Endothelial cell of umbilical vein (primary cell): ENCODE data around the gene IL12B. TPM values are rescaled to one million over a fixed set of nuclear protein-coding genes. Genes with fewer than 3 reads are reported as not detected.

Source experiments
- BruUV-seq: library from RNA; stranded (reverse); fragments of 400-500 nt; replicated peaks from 2 replicates; lab custom pipeline; 2021; lab: Mats Ljungman, UMichigan
- CTCF ChIA-PET: fragments of 300-600, 350-600 bp; sonication (Branson Sonifier 250); formaldehyde crosslinking; loops from one replicate; lab custom pipeline; 2021; ENCODE audit warnings: antibody characterized with exemption, inconsistent platforms; lab: Charles Lee
- POLR2A ChIA-PET: fragments of 300-600, 350-600 bp; sonication (Branson Sonifier 250); formaldehyde crosslinking; loops from one replicate; lab custom pipeline; 2021; ENCODE audit warnings: antibody characterized with exemption, inconsistent platforms; lab: Charles Lee
- DNase-seq: peaks from one replicate; pipeline ENCODE4 v3.0.0-alpha.2; 2011; ENCODE audit warnings: low read depth, low spot score
- FAIRE-seq: peaks from 2 replicates; lab custom pipeline; 2011; peaks lifted over from hg19 to GRCh38; lab: Jason Lieb, UNC
- H2AFZ ChIP-seq: 2 replicates; pipeline ENCODE4 v1.6.0; 2012; ENCODE audit warnings: low read depth, low read length, control low read depth, inconsistent platforms
- H3K27ac ChIP-seq: 2 replicates; pipeline ENCODE4 v1.5.1; 2011; ENCODE audit warnings: low read depth, mild to moderate bottlenecking, control low read depth, low read length, moderate library complexity; ENCODE audit not compliant: insufficient read depth
- H3K27me3 ChIP-seq, 2 experiments: 2 replicates each; pipeline versions ENCODE4 v1.6.0 to v1.6.1; 2011; ENCODE audit warnings: low read length in 2 of 2, mixed read lengths in 1 of 2; ENCODE audit not compliant: control insufficient read depth in 2 of 2, insufficient read depth in 2 of 2
- H3K36me3 ChIP-seq, 2 experiments: 2 replicates in 1 of 2; 3 replicates in 1 of 2; pipeline ENCODE4 v1.5.1; 2011; ENCODE audit warnings: low read length in 2 of 2, mild to moderate bottlenecking in 1 of 2, moderate library complexity in 1 of 2; ENCODE audit not compliant: control insufficient read depth in 2 of 2, insufficient read depth in 2 of 2; ENCODE audit errors: extremely low read depth in 1 of 2
- H3K4me1 ChIP-seq: 3 replicates; pipeline ENCODE4 v1.5.1; 2011; ENCODE audit warnings: mild to moderate bottlenecking, low read length; ENCODE audit not compliant: control insufficient read depth, insufficient read depth; ENCODE audit errors: extremely low read depth
- H3K4me2 ChIP-seq: 2 replicates; pipeline ENCODE4 v1.6.1; 2011; ENCODE audit warnings: low read length, control low read depth, mixed read lengths; ENCODE audit not compliant: insufficient read depth
- H3K4me3 ChIP-seq, 3 experiments: fragments of 200-600 bp in 1 of 3; sonication (generic), shearing (Covaris generic) in 1 of 3; replicated peaks in 1 of 3; 2 replicates each; pipeline ENCODE4 v1.5.1; 2011 to 2016; ENCODE audit warnings: control low read depth in 3 of 3, low read length in 3 of 3, mild to moderate bottlenecking in 2 of 3, inconsistent platforms in 1 of 3, low read depth in 1 of 3, moderate library complexity in 1 of 3; ENCODE audit not compliant: insufficient read depth in 1 of 3
- H3K79me2 ChIP-seq: 2 replicates; pipeline ENCODE4 v1.6.0; 2012; ENCODE audit warnings: low read length, inconsistent platforms; ENCODE audit not compliant: control insufficient read depth, insufficient read depth
- H3K9ac ChIP-seq: replicated peaks from 2 replicates; pipeline ENCODE3; 2011; ENCODE audit warnings: low read length, control low read depth; ENCODE audit not compliant: insufficient read depth; ENCODE audit errors: extremely low read depth
- H3K9me1 ChIP-seq: replicated peaks from 3 replicates; pipeline ENCODE4 v1.6.0; 2011; ENCODE audit warnings: mild to moderate bottlenecking, low read length; ENCODE audit not compliant: control insufficient read depth, insufficient read depth; ENCODE audit errors: extremely low read depth
- H3K9me3 ChIP-seq: replicated peaks from 2 replicates; pipeline ENCODE4 v1.5.1; 2012; ENCODE audit warnings: low read length, inconsistent platforms; ENCODE audit not compliant: control insufficient read depth, insufficient read depth
- H4K20me1 ChIP-seq: replicated peaks from 2 replicates; pipeline ENCODE3; 2011; ENCODE audit warnings: mild to moderate bottlenecking, low read length; ENCODE audit not compliant: control insufficient read depth, insufficient read depth; ENCODE audit errors: extremely low read depth
- CTCF ChIP-seq, 2 donors: IDR thresholded peaks; 1 replicate in 1 of 2; 2 replicates in 1 of 2; pipeline ENCODE4 v1.5.1; 2011; ENCODE audit warnings: low read length in 2 of 2, mild to moderate bottlenecking in 2 of 2, moderate library complexity in 2 of 2, control low read depth in 1 of 2, inconsistent platforms in 1 of 2, low read depth in 1 of 2; ENCODE audit not compliant: insufficient read depth in 1 of 2; ENCODE audit errors: extremely low read depth in 1 of 2
- EZH2 ChIP-seq: IDR thresholded peaks from 2 replicates; pipeline ENCODE4 v1.6.1; 2012; ENCODE audit warnings: borderline replicate concordance, low read depth, mild to moderate bottlenecking, moderate library complexity, low read length, inconsistent platforms; ENCODE audit not compliant: severe bottlenecking
- FOS ChIP-seq: IDR thresholded peaks from 2 replicates; pipeline ENCODE4 v1.6.1; 2011; ENCODE audit warnings: mild to moderate bottlenecking, low read length, moderate library complexity, borderline replicate concordance; ENCODE audit not compliant: insufficient read depth
- GATA2 ChIP-seq: IDR thresholded peaks from 2 replicates; pipeline ENCODE4 v1.7.0; 2011; ENCODE audit warnings: low read depth, mild to moderate bottlenecking, moderate library complexity, mixed read lengths, low read length; ENCODE audit not compliant: insufficient read length, insufficient read depth
- JUN ChIP-seq: IDR thresholded peaks from 2 replicates; pipeline ENCODE4 v1.6.1; 2011; ENCODE audit warnings: borderline replicate concordance, low read depth; ENCODE audit not compliant: insufficient read length, insufficient read depth
- MAX ChIP-seq: IDR thresholded peaks from 2 replicates; pipeline ENCODE4 v1.6.1; 2011; ENCODE audit not compliant: insufficient read depth, insufficient read length
- MYC ChIP-seq: IDR thresholded peaks from one replicate; pipeline ENCODE4 v1.6.1; 2011; ENCODE audit warnings: mild to moderate bottlenecking, low read depth, low read length
- POLR2A ChIP-seq: IDR thresholded peaks from 2 replicates; pipeline ENCODE4 v1.6.1; 2012; ENCODE audit warnings: low read depth, mild to moderate bottlenecking, control low read depth, low read length
- POLR2AphosphoS5 ChIP-seq: IDR thresholded peaks from 2 replicates; pipeline ENCODE4 v1.6.1; 2012; ENCODE audit warnings: low read depth, mild to moderate bottlenecking, control low read depth, low read length, moderate library complexity; ENCODE audit not compliant: insufficient read depth
- dilution Hi-C: fragments of 300-500 bp; cut with MboI; formaldehyde crosslinking; loops from one replicate; pipeline ENCODE4 v1.15.0; 2019; ENCODE audit warnings: low sequenced_read_pairs; ENCODE audit not compliant: extremely low pct_ligation_motif_present
- intact Hi-C: fragments of 100-400 bp; cut with micrococcal nuclease; formaldehyde crosslinking; loops from one replicate; pipeline ENCODE4 v1.10.0; 2022
- polyA plus RNA-seq, 4 experiments: library from polyadenylated mRNA; depleted of rRNA in 3 of 4; stranded (reverse) in 3 of 4; unstranded in 1 of 4; fragments of >200 nt; gene quantifications; 2 replicates each; pipeline versions ENCODE4 v1.2.1 to v1.2.3, GENCODE V29; 2011 to 2012; ENCODE audit warnings: missing spikeins in 1 of 4
- total RNA-seq: library from RNA; stranded (reverse); gene quantifications from 2 replicates; pipeline ENCODE4 v1.2.3, GENCODE V29; 2021

Gene IL12B
- total and polyA plus RNA-seq, 2 donors (not counting 3 experiments of a cell fraction or from before 2014, with no cell fraction given), result not detected

GRCh38 chr5:159316519-159317383, 13.5 kb downstream of the IL12B start:
- Histone ChIP-seq H3K79me2 (no peaks in the 10 kb centered on the region), H3K4me1 (no peaks in the 10 kb centered on the region), H3K9ac (no peak overlapping the region), H4K20me1 (no peaks in the 10 kb centered on the region), H3K27ac (no peak overlapping the region), H2AFZ (no peak overlapping the region), H3K27me3 (peaks cover 4 to 5% of the 10 kb centered on the region in 2 experiments), H3K9me1 (no peaks in the 10 kb centered on the region), H3K36me3 (no peaks in the 10 kb centered on the region), H3K4me3 (no peak overlapping the region), H3K9me3 (no peaks in the 10 kb centered on the region), H3K4me2 (no peak overlapping the region)
- dilution Hi-C loops, result no loop called here
- POLR2A ChIA-PET, result no interaction called here
- CTCF ChIA-PET, result interaction anchor here (0.7 to 4.5 kb wide), 11 partner anchors 11 to 670 kb away, joined by 3 to 164 read pairs (median 6); no protein-coding TSS in a partner anchor
- FAIRE-seq, result no peak
- intact Hi-C loops, result loop anchor here (1.0 kb wide), 1 partner anchor 159 kb away; no protein-coding TSS in a partner anchor
- no TSS peak for BruUV-seq
- TF ChIP-seq CTCF (IDR thresholded peaks at IDR 0.05; ENCODE audit: extremely low read depth in 1 of 2, insufficient read depth in 1 of 2, low read depth in 1 of 2, low read length in 2 of 2) (peak; percentile 33 to 69), EZH2 (no peak)
- DNase-seq, result peak; percentile 51

GRCh38 chr5:159313197-159313596, 17.1 kb downstream of the IL12B start:
- BruUV-seq, result no TSS peak
- CTCF ChIA-PET, result no interaction called here

More at GRCh38 chr5:159313197-159313596, 17.1 kb downstream of the IL12B start:
- Histone ChIP-seq H2AFZ (no peak overlapping the region), H3K79me2 (no peaks in the 10 kb centered on the region), H4K20me1 (no peaks in the 10 kb centered on the region), H3K9me3 (no peaks in the 10 kb centered on the region), H3K4me1 (no peaks in the 10 kb centered on the region), H3K27ac (no peak overlapping the region), H3K36me3 (no peaks in the 10 kb centered on the region), H3K27me3 (peaks cover 10 to 35% of the 10 kb centered on the region in 2 experiments), H3K4me2 (no peak overlapping the region), H3K9me1 (no peaks in the 10 kb centered on the region), H3K9ac (no peak overlapping the region), H3K4me3 (no peak overlapping the region)
- intact Hi-C loops (no loop called here), dilution Hi-C loops (no loop called here)
- POLR2A ChIA-PET, result no interaction called here
- DNase-seq (no peak), FAIRE-seq (no peak)
- TF ChIP-seq GATA2, result no peak
- no peak for TF ChIP-seq EZH2
- no peak for TF ChIP-seq JUN
- no peak for TF ChIP-seq FOS
- no peak for TF ChIP-seq CTCF (IDR thresholded peaks at IDR 0.05; ENCODE audit: extremely low read depth in 1 of 2, insufficient read depth in 1 of 2, low read depth in 1 of 2, low read length in 2 of 2)
- TF ChIP-seq POLR2A, result no peak
- TF ChIP-seq MAX, result no peak
- no peak for TF ChIP-seq MYC
- TF ChIP-seq POLR2AphosphoS5, result no peak
